ENCODE data around the gene MATN1. TPM values are rescaled to one million over a fixed set of nuclear protein-coding genes. Genes with fewer than 3 reads are reported as not detected.

MATN1 gene
- total RNA-seq, 1 donor from 2014 or later = 0.47 TPM

DNA sequence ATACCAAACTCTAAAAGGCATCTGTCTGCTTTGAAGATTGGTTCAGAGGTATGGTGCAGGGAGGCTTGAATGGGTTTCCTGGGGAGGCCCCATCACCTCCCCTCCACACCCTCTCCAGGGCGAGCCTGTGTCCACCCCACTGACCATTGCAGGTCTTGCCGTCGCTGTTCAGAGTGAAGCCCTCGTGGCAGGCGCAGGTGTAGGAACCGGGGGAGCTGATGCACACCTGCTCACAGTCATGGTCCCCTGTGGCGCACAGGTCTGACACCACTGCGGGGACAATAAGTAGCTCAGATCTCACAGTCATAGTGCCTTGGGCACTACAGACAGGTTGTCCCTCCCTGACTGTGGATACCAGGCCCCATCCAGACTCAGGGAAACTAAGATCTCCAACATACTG is 6.7 kb downstream of the MATN1 start:
- H3K27me3 Mint-ChIP-seq (ENCODE audit: low read depth) = peaks cover 3% of the 10 kb centered on the region
- no peaks in the 10 kb centered on the region for H3K36me3 Mint-ChIP-seq (ENCODE audit: low read depth)

DNA sequence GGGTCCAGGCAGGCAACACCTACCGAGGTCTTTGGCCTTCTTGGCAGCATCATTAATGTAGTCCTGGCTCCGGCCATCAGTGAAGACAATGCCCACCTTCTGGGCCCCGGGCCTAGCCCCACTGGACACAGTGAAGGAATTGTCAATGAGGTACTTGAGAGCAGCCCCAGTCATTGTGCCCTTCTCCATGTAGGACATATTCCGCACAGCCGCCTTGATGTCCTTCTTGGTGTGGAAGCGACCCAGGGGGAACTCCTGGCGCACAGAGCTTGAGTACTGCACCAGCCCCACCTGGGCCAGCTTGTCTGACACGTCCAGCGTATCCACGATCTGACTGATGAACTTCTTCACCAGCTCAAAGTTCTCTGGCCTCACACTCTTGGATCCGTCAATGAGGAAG is 7.5 kb downstream of the MATN1 start:
- Mint-ChIP-seq H3K9me3 (ENCODE audit: low read depth) (peaks cover 4% of the 10 kb centered on the region), H3K4me3 (ENCODE audit: unreplicated experiment) (no peak overlapping the region), H3K27me3 (ENCODE audit: low read depth) (peaks cover 3% of the 10 kb centered on the region), H3K36me3 (ENCODE audit: low read depth) (no peaks in the 10 kb centered on the region), H3K27ac (ENCODE audit: unreplicated experiment) (no peak overlapping the region), H3K4me1 (ENCODE audit: low read depth) (peaks cover 9% of the 10 kb centered on the region)
- DNase-seq (ENCODE audit: low spot score) = no peak
- TF ChIP-seq, protein P1, sequence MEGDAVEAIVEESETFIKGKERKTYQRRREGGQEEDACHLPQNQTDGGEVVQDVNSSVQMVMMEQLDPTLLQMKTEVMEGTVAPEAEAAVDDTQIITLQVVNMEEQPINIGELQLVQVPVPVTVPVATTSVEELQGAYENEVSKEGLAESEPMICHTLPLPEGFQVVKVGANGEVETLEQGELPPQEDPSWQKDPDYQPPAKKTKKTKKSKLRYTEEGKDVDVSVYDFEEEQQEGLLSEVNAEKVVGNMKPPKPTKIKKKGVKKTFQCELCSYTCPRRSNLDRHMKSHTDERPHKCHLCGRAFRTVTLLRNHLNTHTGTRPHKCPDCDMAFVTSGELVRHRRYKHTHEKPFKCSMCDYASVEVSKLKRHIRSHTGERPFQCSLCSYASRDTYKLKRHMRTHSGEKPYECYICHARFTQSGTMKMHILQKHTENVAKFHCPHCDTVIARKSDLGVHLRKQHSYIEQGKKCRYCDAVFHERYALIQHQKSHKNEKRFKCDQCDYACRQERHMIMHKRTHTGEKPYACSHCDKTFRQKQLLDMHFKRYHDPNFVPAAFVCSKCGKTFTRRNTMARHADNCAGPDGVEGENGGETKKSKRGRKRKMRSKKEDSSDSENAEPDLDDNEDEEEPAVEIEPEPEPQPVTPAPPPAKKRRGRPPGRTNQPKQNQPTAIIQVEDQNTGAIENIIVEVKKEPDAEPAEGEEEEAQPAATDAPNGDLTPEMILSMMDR (IDR thresholded peaks at IDR 0.05) = no peak

More for the DNA sequence above, 6.7 kb downstream of the MATN1 start:
- Mint-ChIP-seq H3K4me3 (ENCODE audit: unreplicated experiment) (no peak overlapping the region), H3K9me3 (ENCODE audit: low read depth) (peaks cover 4% of the 10 kb centered on the region), H3K27ac (ENCODE audit: unreplicated experiment) (no peak overlapping the region), H3K4me1 (ENCODE audit: low read depth) (peaks cover 9% of the 10 kb centered on the region)
- DNase-seq (ENCODE audit: low spot score) = no peak
- TF ChIP-seq, protein P1 (IDR thresholded peaks at IDR 0.05) = no peak

DNA sequence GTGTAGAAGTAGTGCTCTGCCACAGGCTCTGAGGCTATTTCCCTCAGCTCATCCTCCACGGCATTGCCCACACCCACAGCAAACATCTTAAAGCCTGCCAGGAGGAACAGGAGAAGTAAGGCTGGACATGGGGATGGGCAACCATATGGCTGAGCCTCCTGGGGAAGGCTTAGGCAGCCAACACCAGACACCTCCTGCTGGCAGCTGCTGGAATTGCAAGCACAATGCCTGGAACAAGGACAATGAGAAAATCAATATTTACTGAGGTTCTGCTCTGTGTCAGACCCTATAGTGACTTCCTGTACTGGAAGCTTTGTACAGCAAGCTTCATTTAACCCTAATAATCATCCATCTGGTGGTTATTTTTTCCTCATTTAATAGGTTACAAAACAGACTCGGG is 8.2 kb downstream of the MATN1 start:
- TF ChIP-seq, protein P1 (IDR thresholded peaks at IDR 0.05) = peak; percentile 70
- H3K27ac Mint-ChIP-seq (ENCODE audit: unreplicated experiment) = no peak overlapping the region
- H3K9me3 Mint-ChIP-seq (ENCODE audit: low read depth) = peaks cover 4% of the 10 kb centered on the region
- peaks cover 9% of the 10 kb centered on the region for H3K4me1 Mint-ChIP-seq (ENCODE audit: low read depth)
- DNase-seq (ENCODE audit: low spot score) = no peak
- H3K4me3 Mint-ChIP-seq (ENCODE audit: unreplicated experiment) = no peak overlapping the region
- no peaks in the 10 kb centered on the region for H3K36me3 Mint-ChIP-seq (ENCODE audit: low read depth)
- peaks cover 3% of the 10 kb centered on the region for H3K27me3 Mint-ChIP-seq (ENCODE audit: low read depth)

DNA sequence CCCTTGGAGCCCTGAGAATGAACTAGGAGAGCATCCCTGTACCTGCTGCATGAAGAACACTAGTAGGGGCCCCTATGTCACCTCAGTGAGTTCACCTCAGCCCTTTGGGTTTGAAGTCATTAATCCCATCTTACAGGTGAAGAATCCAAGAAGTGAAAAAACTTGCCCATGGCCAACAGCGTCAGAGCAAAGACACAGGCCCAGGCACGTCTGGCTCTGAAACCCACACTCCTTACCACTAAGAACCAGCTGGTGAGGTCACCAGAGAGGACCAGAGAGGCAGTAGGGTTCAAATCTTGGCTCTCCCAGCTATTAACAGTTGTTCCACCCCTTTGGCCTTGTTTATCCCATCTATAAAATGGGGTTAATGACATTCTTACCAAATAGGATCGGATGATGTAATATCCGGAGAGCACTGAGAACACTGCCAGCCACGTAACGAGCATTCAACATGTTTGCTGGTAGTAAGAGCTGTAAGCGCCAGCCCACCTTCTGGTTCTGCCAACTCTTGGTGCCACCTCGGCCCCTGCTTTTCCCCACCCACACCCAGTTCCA is 8.8 kb downstream of the MATN1 start:
- Mint-ChIP-seq H3K36me3 (ENCODE audit: low read depth) (no peaks in the 10 kb centered on the region), H3K4me1 (ENCODE audit: low read depth) (peaks cover 8% of the 10 kb centered on the region), H3K9me3 (ENCODE audit: low read depth) (peaks cover 4% of the 10 kb centered on the region), H3K27ac (ENCODE audit: unreplicated experiment) (no peak overlapping the region), H3K4me3 (ENCODE audit: unreplicated experiment) (no peak overlapping the region), H3K27me3 (ENCODE audit: low read depth) (peaks cover 4% of the 10 kb centered on the region)
- no peak for DNase-seq (ENCODE audit: low spot score)
- TF ChIP-seq, protein P1 (IDR thresholded peaks at IDR 0.05) = no peak

DNA sequence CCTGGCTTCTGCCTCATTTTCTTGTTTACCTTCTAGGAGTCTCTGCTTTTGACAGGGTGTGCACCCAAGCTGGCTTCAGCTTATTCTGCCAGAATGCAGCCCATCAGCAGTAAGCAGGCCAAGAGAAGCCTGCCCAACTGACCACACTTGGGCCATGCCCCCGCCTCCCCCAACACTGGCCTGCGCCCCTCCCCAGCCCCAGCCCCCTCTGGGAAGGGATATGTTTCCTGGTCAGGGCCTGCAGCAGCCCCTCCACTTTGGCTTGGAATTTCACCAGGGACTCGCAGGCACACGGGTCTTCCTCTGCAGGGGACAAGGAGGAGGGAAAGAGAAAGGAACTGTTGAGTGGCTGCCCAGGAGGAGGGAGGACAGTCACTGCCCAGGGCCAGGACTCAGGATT is 9.4 kb downstream of the MATN1 start:
- Mint-ChIP-seq H3K4me3 (ENCODE audit: unreplicated experiment) (no peak overlapping the region), H3K4me1 (ENCODE audit: low read depth) (peaks cover 3% of the 10 kb centered on the region), H3K27ac (ENCODE audit: unreplicated experiment) (no peak overlapping the region), H3K9me3 (ENCODE audit: low read depth) (peaks cover 4% of the 10 kb centered on the region), H3K36me3 (ENCODE audit: low read depth) (no peaks in the 10 kb centered on the region), H3K27me3 (ENCODE audit: low read depth) (peaks cover 7% of the 10 kb centered on the region)
- no peak for DNase-seq (ENCODE audit: low spot score)
- TF ChIP-seq, protein P1 (IDR thresholded peaks at IDR 0.05) = no peak
